KG1 (cell line): ENCODE data around the gene ESR1.
"Not testable (repeated sequence)": the region's sequence is repeated elsewhere in the genome, so short reads cannot be mapped to it uniquely, and the experiment has no call there.

Experiments
- DNase-seq: peaks from one replicate; lab custom pipeline; 2025; lab: John Stamatoyannopoulos, UW

ESR1 gene

DNA sequence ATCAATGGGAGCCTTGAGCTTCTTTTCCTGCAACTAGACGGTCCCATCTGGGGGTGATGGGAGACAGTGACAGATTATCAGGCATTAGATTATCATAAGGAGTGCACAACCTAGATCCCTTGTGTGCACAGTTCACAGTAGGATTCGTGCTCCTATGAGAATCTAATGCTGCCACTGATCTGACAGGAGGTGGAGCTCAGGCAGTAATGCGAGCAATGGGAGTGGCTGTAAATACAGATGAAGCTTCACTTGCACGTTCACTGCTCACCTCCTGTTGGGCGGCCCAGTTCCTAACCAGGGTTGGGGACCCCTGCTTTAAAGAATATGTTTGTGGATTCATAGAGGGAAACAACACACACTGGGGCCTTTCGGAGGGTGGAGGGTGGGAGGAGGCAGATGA is 180.7 kb downstream of the ESR1 start:
- not testable (repeated sequence) for DNase-seq

DNA sequence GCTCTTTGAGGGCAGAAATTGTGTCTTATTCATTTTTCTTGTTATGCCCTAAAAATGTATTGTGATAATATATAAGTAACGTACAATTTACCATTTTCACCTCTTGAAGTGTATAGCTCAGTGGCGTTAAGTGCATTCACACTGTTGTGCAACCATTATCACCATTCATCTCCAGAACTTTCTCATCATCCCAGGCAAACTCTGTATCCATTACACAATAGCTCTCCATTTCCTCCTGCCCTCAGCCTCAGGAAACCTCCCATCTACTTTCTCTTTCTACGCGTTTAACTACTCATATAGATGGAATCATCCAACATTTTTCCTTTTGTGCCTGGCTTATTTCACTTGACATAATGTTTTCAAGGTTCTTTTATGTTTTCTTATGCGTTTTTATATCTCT is 184.6 kb downstream of the ESR1 start:
- no peak for DNase-seq

DNA sequence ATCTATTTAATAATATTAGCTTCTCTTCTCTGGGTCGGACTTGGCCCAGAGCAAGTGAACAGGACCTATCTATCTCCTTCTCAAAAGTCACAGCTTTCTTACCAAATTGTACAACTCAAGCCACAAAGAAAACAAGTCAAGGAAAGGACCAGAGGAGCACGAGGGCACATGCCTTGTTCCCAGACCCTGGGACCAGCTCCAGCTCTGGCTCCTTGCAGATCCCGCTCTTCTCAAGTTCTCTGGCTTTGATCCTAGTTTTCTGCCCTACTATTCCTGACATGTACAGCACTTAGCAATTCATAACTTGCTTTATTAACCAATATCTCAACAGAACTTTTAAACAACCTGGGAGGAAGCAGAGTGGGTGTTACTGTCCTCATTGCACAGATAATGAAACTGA is 185.9 kb downstream of the ESR1 start:
- DNase-seq, result no peak

DNA sequence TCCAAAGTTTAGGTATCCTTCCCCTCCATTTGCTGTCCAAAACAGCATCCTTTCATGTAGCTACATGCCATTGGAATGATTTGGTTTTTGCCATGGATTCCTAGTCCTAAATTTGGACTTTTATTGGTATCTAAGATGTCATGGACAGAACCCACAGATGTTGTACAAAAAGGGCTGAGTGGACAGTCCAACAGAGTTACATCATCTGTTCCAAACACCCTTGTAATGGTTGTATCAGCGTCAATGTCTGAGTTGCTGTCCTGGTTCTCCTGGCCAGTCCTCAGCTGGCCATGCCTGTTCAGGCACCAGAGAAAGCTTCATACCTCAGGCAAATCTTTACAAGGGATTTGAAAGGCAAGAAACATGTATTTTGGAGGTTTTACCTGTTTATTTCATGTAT is 191.3 kb downstream of the ESR1 start:
- DNase-seq, result no peak

DNA sequence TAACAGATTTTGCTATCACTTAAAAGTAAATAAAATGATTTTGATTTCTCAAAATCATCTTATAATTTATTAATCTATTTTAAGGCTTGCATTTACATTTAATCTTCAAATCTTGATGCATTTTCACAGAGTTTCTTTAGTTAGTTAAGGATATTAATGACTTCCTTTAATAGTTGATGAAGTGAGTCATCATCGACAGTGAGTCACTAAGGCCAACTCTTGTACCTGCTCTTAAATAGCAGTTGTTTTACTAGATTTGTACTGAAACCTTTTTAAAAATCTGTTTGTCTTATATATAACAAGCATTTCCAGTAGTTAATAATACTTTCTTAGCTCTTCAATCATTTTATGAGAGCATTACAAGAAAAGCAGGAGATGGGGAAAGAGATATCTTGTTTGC is 191.7 kb downstream of the ESR1 start:
- no peak for DNase-seq

DNA sequence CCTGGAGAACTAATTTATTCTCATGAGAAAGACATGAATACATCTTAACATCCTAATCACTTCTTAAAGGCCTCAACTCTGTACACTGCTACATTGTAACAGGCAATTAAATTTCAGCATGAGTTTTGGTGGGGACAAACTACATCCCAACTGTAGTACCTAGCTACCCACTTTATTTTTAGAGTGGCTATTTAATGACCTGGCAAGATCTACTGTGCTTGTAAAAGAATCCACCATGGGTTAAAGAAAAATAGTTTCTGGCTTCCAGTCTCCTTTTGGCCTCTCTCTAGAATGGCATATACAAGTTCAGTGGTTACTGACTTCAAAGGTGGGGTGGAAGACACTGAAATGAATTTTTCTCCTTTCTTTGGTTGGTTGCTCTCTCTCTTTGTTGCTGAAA is 193.9 kb downstream of the ESR1 start:
- DNase-seq, result no peak

DNA sequence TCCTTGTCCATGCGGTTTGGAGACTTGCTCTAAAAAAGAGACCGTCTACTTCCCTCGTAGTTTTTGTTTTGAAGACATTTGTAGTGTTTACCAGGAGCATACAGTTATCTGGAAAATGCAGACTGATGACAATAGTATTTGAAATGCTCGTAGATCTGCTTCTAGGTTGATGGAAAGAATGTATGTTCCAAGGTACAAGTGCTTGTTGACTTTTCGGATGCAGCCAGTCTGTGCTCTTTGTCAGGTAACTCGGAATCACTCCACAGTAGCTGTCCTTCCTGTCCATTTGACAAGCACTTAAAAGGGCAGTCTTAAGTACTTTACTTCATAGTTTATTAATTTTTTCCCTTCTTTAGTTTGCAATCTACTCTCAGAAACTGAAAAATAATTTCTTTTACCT is 194.8 kb downstream of the ESR1 start:
- DNase-seq, result no peak

DNA sequence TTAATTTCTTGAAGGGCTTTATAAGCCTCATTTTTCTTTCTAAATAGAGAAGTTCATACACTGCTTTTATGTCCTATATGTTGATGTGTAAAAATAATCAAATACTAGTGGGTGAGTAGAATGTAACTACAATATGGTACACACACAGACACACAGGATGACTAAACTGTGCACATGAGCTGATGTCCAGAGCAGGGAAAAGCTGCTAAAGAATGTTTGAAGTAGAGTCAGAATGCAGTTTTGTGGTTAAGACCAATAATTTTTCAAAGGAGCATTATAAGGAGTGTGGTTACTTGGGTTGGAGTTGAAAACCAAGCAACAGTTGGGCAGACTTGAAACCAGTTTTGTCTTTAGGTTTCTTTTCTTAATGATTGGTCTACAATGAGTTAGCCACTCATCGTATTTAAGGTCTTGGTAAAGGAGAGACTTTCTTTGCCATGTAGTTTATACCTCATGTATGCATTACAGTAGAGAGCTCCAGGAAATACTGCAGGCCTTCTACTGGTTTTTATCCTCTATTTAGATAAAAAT is 196.6 kb downstream of the ESR1 start:
- no peak for DNase-seq

DNA sequence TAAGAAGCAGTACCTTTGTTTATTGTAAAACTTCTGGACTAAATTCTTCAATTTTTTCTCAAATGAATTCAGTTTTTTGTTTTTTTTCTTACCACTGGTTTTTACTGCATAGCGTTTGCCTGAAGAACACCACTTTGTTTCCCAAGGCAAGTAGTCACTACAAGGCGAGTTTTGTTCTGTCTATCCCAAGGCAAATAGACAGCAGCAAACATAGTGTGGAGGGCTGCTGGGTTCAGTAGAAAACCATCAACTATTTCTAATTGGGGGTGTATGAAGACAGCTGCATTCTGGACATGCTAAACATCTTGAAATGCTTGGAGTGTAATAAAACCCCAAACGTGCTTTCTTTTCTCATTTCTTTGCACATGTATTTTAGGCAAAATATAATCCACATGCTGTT is 197.4 kb downstream of the ESR1 start:
- DNase-seq, result no peak

DNA sequence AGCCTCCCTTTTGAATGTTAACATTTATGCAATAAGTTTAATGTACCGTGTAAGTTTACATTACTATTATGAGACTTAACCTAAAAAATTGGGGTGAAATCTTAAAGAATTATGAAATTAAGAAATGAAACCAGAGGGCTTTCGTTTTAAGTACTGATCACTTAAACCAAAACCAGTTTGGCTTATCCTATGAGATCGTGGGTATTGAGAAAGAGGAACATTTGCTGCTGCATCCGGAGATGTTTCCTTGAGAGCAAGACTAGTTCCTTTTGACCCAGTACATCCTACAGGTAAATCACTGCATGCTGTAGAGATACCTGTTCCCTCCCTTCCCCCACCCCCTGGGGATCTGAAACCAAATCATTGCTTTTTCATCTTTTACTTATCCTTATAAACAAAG is 201.3 kb downstream of the ESR1 start:
- no peak for DNase-seq

DNA sequence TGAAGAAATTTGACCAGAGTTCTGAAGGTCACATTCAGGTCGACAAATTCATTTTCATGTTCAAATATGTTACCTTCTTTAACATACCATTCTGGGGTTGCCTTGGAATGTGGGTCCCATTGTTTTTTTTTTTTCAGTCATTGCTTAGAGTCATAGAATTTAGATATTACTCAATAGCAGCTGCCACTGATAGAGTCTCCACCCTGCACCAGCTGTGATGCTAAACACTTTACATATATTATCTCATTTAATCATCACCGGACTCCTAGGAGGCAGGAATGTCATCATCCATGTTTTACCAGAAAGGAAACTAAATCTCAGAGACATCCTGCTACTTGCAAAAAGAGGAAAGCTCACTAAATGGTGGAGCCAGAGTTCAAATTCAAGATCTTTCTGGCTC is 204.7 kb downstream of the ESR1 start:
- no peak for DNase-seq

DNA sequence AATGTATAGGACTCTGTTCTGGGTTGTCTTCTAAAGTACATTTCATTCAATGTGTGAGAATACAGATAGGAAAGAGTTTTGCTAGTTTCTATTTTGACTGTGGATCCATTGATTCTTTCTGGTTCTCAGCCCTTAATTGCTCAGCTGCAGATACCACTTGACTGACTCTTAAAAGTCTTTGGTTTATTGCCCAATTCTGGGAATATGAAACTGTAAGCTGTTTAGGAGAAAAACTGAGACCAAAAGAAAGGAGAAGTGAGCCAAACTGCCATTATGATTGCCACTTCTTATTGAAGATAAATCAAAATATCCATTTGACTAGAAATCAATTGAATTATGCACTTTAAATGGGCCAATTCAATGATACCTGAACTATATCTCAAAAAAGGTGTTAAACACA is 211.4 kb downstream of the ESR1 start:
- DNase-seq, result no peak

DNA sequence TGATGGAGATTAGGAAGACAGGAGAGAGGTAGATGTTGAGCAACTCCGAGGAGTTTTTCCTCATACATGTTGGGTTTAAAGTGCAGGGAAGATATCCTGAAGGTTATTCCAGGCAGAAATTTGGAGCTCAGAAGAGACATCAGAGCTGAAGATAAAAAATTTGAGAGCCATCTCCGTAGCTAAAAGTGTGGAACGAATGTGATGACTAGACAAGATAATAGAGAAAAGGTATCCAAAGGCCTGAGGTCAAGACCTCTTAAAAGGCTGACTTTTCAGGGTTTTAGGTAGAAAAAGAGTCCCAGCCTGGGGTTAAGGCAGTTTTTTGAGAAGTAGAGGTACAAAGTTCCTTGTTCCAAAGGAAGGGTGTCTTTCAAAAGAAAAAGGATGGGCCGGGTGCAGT is 214.8 kb downstream of the ESR1 start:
- DNase-seq, result no peak

DNA sequence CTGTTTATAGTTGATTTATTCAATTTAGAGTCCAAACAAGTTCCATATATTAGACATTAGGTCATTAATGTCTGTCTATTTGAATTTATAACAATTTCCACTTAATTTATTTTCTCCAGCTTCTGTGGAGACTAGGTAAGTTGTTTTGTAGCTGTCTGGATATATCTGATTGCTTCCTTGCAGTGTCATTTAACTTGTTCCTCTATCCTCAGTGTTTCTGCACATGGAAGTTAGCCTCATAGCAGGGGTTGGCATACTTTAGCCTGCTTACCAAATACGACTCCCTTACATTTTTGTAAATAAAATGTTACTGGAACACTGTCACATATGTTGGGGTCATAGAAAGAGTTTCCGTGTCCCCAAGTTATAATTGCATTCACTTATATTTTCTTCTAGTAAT is 216.1 kb downstream of the ESR1 start:
- no peak for DNase-seq

DNA sequence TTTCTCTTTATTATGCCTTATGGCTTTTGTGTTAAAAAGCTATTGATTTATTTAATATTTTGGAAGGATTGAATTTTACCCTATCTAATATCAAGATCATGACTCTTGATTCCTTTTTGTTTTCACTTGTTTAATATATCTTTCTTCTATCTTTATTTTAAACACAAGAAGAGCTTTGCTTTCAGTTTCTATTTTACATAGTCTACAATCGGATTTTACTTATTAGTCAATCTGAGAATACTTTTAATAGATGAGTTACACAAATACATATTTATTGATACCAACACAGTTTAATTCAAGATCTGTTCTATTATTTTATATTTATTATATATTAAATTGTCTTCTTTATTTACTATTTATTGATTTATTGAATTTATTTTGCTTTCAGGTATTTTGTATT is 218.8 kb downstream of the ESR1 start:
- no peak for DNase-seq

DNA sequence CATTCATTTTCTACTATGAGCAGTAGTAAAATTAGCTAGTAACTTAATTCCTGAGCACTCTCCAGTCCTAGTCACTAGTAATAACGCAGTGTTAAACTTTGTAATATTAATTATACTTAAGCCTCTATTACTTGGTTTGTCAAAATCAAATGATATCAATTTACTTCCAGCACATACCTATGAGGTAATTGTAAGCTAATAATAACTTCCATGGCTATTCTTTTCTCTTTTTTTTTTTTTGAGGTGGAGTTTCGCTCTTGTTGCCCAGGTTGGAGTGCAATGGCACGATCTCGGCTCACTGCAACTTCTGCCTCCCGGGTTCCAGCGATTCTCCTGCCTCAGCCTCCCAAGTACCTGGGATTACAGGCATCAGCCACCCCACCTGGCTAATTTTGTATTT is 219.3 kb downstream of the ESR1 start:
- DNase-seq, result not testable (repeated sequence)

DNA sequence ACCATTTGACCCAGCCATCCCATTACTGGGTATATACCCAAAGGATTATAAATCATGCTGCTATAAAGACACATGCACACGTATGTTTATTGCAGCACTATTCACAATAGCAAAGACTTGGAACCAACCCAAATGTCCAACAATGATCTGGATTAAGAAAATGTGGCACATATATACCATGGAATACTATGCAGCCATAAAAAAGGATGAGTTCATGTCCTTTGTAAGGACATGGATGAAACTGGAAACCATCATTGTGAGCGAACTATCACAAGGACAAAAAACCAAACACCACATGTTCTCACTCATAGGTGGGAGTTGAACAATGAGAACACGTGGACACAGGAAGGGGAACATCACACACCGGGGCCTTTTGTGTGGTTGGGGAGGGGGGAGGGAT is 226.3 kb downstream of the ESR1 start:
- not testable (repeated sequence) for DNase-seq

DNA sequence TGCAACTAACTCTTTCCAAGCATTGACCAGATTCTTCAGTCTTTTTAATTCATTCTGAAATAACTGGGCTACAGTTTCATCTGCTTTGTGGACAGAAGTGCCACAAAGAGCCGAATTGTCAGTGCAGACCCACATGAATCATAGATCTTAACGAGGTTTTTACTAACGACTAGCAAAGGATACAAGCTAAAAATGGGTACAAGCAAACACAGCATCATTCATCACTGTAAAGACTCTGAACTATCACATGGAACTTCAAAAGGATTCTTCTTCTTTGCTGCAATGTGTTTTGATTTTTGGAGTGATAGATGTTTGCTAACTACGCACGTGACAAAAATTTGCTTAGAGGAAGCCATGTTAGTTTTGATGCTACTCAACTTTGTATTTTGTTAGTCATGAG is 227.1 kb downstream of the ESR1 start:
- DNase-seq, result no peak

DNA sequence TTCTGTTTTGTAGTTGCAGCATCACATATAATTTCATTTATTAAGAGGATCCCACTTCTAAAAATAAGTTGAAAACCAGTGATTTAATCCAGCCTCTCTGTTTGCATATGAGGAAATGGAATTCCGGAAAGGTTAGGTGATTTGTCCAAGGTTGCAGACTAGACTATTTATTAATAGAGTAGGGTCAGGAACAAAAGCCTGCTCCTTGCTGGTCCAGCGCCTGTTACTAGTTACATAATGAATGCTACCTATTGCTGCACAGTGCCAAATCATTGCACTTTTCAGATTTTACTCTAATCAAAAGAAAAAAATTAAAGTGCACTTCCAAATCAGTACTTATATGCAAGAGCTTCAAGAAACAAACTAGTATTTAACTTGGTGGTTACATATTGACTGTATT is 238.6 kb downstream of the ESR1 start:
- no peak for DNase-seq

DNA sequence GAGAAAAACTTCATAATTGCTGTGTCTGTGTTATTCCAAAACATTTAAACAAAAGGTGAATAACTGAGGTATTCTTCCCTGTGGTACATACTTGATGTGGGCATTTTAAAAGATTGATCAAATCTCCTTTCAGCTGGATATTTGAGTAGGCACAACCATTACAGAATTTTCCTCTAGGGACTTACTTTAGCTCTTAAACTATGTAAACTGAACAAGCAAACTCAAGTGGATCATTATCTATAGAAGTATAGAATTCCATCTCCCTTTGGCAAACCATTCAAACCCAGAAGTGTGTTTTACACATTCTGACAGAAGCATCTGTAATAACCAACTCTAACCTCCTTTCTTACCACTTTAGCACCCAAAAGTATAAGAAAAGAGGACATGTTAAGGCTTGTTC is 241.4 kb downstream of the ESR1 start:
- DNase-seq, result no peak

DNA sequence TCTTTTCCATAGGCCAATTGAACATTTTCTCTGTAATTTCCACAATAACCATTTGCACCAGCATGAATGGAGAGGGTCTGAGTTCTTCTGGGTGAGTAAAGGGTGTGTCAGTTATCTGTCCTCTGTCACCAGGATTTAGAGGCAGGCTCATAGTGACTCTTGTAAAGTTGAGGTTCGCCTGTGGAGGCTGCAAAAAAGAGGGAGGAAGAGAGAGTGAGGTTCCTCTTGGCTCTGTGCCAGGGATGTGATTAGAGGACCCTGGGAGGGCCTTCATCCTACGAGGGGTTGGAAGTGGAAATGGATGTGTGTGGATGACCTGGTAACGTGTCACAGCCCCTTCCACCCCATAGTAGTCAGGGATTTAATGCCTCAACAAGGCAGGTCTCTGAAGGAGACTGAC is 242.0 kb downstream of the ESR1 start:
- no peak for DNase-seq

DNA sequence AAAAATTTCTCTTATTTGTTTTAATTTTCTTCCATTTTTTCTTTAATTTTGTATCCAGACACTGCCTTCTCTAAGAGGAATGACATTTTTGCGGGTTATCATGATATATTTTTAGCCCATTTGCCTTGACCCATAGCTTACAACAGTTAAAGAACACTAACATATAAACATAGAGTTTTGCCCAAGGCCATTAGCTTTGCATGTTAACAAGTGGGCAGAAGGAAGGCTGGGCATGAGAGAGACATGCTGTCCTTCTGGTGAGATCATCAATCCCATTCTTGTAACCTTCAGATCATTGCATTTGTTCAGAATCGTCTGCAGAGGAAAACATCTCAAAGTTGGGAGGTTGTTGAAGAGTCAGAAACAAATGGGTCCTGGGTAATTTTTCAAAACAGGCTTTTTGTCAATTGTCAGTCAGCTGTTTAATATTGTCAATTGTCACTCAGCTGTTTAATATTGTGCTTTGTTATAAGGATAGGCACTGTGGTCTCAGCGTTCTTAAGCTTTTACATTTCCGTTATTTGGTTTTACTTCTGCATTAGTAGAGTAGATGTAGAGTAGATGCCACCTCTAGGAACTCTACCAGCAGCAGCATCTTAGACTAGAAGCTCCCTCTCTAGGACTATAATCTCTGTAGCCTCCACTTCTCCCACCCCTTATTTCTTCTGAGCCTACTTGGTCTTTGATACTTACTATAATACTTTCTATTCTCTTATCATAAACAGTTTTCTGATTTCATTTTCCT is 243.1 kb downstream of the ESR1 start:
- no peak for DNase-seq

DNA sequence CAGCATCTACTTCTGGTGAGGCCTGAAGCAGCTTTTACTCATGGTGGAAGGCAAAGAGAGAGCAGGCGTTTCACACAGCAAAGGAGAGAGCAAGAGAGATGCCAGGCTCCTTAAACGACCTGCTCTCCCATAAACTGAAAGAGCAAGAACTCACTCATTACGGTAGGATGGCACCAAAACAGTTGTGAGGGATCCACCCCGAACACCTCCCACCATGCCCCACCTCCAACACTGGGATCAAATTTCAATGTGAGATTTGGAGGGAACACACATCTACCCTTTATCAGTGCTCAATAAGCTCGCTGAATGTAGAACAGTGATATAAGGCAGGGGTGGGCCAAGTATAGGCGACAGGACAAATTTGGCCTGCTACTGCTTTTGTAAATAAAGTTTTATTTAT is 244.6 kb downstream of the ESR1 start:
- no peak for DNase-seq

DNA sequence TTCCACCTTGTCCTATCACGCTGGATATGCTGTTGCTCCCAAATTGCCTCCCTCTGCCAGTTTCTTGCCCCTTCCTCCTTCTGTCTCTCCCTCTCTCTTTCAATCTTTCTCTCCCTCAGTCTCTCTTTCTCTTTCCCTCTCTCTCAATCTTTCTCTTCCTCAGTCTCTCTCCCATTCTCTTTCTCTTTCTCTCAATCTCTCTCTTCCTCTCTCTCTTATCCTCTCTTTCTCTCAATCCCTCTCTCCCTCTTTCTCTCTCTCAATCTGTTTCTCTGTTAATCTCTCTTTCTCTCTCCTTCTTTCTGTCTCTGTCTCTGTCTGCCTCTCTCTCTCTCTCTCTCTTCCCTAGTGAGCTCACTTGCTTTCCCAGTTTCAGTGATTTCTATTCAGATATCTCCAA is 245.8 kb downstream of the ESR1 start:
- no peak for DNase-seq
